Measurements from ENCODE around the gene BRCC3. TPM values are rescaled to one million over a fixed set of nuclear protein-coding genes. Genes with fewer than 3 reads are reported as not detected.
A peak's percentile ranks its signal among the peaks of the same experiment; 100 is the strongest.

BRCC3 gene
- total and polyA plus RNA-seq, 2 of the 13 experiments (the other 11 are each of a cell fraction or from before 2014, with no cell fraction given), result 19.8 to 24.3 TPM

DNA sequence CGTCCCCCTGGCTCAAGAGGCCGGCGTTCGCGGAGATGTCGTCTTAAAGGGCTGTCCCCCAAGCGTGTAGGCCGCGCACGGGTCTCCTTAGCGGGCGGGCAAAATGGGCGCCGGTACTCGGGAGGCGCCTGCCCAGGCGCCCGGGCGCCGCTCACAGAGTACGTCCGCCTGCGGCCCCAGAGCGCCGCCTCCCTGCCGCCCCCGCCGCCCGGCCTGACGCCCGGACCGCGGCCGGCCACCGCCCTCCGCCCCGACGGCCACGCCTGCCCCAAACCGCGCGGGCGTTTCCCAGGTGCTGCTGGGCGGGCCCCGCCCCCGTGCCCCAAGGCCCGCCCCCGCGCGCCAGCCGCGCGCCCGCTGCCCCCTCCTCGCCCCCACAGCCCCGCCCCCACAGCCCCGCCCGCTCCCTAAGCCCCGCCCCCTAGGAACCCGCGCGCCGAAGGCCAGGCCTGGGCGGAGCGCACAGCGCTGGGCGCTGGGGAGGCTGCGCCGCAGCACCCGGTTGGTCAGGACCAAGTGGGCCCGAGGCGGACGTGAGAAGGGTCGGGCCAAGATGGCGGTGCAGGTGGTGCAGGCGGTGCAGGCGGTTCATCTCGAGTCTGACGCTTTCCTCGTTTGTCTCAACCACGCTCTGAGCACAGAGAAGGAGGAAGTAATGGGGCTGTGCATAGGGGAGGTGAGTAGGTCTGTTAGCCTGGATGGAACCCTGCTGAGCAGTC lies at the start of gene BRCC3, which contains the start of the genes CMC4 and MTCP1 (continued):
- TF ChIP-seq DPF2 (CRISPR knock-in tag; IDR thresholded peaks at IDR 0.05; ENCODE audit: borderline replicate concordance, low read depth) (no peak), GTF3A (CRISPR knock-in tag; conservative IDR thresholded peaks at IDR 0.05) (no peak), SAP130 (CRISPR knock-in tag; IDR thresholded peaks at IDR 0.05; ENCODE audit: low read depth) (peak; percentile 64), ZFP37 (CRISPR knock-in tag; IDR thresholded peaks at IDR 0.05; ENCODE audit: borderline replicate concordance) (no peak), ARNT (IDR thresholded peaks at IDR 0.05) (no peak), PPARG (CRISPR knock-in tag; conservative IDR thresholded peaks at IDR 0.05) (no peak), MIER3 (CRISPR knock-in tag; IDR thresholded peaks at IDR 0.05; ENCODE audit: borderline replicate concordance) (no peak), JUN (CRISPR knock-in tag; IDR thresholded peaks at IDR 0.05) (no peak), TOE1 (CRISPR knock-in tag; IDR thresholded peaks at IDR 0.05) (no peak), JARID2 (CRISPR knock-in tag; IDR thresholded peaks at IDR 0.05; ENCODE audit: insufficient replicate concordance) (no peak), ZNF44 (CRISPR knock-in tag; IDR thresholded peaks at IDR 0.05) (no peak), ZEB1 (IDR thresholded peaks at IDR 0.05; ENCODE audit: insufficient replicate concordance, low read depth) (no peak), MYNN (CRISPR knock-in tag; IDR thresholded peaks at IDR 0.05; ENCODE audit: low read depth) (no peak), ZNF776 (CRISPR knock-in tag; IDR thresholded peaks at IDR 0.05) (0 out of 2 replicates have a peak, but pooled peaks have one; percentile 46), BCL6 (CRISPR knock-in tag; IDR thresholded peaks at IDR 0.05) (no peak), ZNF101 (CRISPR knock-in tag; IDR thresholded peaks at IDR 0.05; ENCODE audit: borderline replicate concordance, low read depth) (no peak)
- TF ChIP-seq, protein P1, sequence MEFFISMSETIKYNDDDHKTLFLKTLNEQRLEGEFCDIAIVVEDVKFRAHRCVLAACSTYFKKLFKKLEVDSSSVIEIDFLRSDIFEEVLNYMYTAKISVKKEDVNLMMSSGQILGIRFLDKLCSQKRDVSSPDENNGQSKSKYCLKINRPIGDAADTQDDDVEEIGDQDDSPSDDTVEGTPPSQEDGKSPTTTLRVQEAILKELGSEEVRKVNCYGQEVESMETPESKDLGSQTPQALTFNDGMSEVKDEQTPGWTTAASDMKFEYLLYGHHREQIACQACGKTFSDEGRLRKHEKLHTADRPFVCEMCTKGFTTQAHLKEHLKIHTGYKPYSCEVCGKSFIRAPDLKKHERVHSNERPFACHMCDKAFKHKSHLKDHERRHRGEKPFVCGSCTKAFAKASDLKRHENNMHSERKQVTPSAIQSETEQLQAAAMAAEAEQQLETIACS (CRISPR knock-in tag; IDR thresholded peaks at IDR 0.05), result no peak
- TF ChIP-seq, protein P2, sequence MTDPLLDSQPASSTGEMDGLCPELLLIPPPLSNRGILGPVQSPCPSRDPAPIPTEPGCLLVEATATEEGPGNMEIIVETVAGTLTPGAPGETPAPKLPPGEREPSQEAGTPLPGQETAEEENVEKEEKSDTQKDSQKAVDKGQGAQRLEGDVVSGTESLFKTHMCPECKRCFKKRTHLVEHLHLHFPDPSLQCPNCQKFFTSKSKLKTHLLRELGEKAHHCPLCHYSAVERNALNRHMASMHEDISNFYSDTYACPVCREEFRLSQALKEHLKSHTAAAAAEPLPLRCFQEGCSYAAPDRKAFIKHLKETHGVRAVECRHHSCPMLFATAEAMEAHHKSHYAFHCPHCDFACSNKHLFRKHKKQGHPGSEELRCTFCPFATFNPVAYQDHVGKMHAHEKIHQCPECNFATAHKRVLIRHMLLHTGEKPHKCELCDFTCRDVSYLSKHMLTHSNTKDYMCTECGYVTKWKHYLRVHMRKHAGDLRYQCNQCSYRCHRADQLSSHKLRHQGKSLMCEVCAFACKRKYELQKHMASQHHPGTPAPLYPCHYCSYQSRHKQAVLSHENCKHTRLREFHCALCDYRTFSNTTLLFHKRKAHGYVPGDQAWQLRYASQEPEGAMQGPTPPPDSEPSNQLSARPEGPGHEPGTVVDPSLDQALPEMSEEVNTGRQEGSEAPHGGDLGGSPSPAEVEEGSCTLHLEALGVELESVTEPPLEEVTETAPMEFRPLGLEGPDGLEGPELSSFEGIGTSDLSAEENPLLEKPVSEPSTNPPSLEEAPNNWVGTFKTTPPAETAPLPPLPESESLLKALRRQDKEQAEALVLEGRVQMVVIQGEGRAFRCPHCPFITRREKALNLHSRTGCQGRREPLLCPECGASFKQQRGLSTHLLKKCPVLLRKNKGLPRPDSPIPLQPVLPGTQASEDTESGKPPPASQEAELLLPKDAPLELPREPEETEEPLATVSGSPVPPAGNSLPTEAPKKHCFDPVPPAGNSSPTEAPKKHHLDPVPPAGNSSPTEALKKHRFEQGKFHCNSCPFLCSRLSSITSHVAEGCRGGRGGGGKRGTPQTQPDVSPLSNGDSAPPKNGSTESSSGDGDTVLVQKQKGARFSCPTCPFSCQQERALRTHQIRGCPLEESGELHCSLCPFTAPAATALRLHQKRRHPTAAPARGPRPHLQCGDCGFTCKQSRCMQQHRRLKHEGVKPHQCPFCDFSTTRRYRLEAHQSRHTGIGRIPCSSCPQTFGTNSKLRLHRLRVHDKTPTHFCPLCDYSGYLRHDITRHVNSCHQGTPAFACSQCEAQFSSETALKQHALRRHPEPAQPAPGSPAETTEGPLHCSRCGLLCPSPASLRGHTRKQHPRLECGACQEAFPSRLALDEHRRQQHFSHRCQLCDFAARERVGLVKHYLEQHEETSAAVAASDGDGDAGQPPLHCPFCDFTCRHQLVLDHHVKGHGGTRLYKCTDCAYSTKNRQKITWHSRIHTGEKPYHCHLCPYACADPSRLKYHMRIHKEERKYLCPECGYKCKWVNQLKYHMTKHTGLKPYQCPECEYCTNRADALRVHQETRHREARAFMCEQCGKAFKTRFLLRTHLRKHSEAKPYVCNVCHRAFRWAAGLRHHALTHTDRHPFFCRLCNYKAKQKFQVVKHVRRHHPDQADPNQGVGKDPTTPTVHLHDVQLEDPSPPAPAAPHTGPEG (CRISPR knock-in tag; IDR thresholded peaks at IDR 0.05), result peak; percentile 30; the same call in 1 of the 2 replicates
- TF ChIP-seq, protein P3, sequence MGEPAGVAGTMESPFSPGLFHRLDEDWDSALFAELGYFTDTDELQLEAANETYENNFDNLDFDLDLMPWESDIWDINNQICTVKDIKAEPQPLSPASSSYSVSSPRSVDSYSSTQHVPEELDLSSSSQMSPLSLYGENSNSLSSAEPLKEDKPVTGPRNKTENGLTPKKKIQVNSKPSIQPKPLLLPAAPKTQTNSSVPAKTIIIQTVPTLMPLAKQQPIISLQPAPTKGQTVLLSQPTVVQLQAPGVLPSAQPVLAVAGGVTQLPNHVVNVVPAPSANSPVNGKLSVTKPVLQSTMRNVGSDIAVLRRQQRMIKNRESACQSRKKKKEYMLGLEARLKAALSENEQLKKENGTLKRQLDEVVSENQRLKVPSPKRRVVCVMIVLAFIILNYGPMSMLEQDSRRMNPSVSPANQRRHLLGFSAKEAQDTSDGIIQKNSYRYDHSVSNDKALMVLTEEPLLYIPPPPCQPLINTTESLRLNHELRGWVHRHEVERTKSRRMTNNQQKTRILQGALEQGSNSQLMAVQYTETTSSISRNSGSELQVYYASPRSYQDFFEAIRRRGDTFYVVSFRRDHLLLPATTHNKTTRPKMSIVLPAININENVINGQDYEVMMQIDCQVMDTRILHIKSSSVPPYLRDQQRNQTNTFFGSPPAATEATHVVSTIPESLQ (CRISPR knock-in tag; conservative IDR thresholded peaks at IDR 0.05), result no peak
- TF ChIP-seq, protein P4, sequence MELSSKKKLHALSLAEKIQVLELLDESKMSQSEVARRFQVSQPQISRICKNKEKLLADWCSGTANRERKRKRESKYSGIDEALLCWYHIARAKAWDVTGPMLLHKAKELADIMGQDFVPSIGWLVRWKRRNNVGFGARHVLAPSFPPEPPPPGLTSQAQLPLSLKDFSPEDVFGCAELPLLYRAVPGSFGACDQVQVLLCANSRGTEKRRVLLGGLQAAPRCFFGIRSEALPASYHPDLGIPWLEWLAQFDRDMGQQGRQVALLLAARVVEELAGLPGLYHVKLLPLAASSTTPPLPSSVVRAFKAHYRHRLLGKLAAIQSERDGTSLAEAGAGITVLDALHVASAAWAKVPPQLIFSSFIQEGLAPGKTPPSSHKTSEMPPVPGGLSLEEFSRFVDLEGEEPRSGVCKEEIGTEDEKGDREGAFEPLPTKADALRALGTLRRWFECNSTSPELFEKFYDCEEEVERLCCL (CRISPR knock-in tag; IDR thresholded peaks at IDR 0.05; ENCODE audit: borderline replicate concordance), result no peak

All from HepG2 (cell line).